Esophagus squamous epithelium (tissue), 5 donors: ENCODE results near the gene DGCR6L. TPM values are rescaled to one million over a fixed set of nuclear protein-coding genes. Genes with fewer than 3 reads are reported as not detected.
"Not testable (repeated sequence)": the region's sequence is repeated elsewhere in the genome, so short reads cannot be mapped to it uniquely, and the experiment has no call there.

Source experiments
- DNase-seq: peaks from one replicate; lab custom pipeline; 2025; lab: John Stamatoyannopoulos, UW
- H3K27ac ChIP-seq, 4 donors: fragments of 200-600 bp; sonication (generic); one replicate each; pipeline ENCODE4 v1.5.1; 2016 to 2019; ENCODE audit warnings: mild to moderate bottlenecking in 1 of 4
- H3K27me3 ChIP-seq, 4 donors: fragments of 200-600 bp; sonication (generic); 1 replicate in 3 of 4; 2 replicates in 1 of 4; pipeline versions ENCODE4 v1.5.1 to v1.6.0; 2017 to 2021; ENCODE audit warnings: antibody characterized with exemption in 1 of 4
- H3K36me3 ChIP-seq, 3 donors: fragments of 200-600 bp; sonication (generic); one replicate each; pipeline ENCODE4 v1.5.1; 2016 to 2019
- H3K4me1 ChIP-seq, 3 donors: fragments of 200-600 bp; sonication (generic); one replicate each; pipeline ENCODE4 v1.5.1; 2017 to 2019
- H3K4me3 ChIP-seq, 4 donors: fragments of 200-600 bp; sonication (generic); 1 replicate in 3 of 4; 2 replicates in 1 of 4; pipeline ENCODE4 v1.5.1; 2016 to 2019; ENCODE audit warnings: mild to moderate bottlenecking in 2 of 4, moderate library complexity in 1 of 4
- H3K9me3 ChIP-seq, 3 donors: fragments of 200-600 bp; sonication (generic); one replicate each; pipeline ENCODE4 v1.5.1; 2016 to 2019
- POLR2A ChIP-seq, 4 donors: fragments of 450-650 bp; IDR thresholded peaks; one replicate each; pipeline ENCODE4 v1.6.1; 2017; ENCODE audit warnings: antibody characterized with exemption in 4 of 4, mild to moderate bottlenecking in 4 of 4, moderate library complexity in 3 of 4
- WGBS, 2 donors: methylation state at CpG; one replicate each; pipeline ENCODE4 v1.1.5; 2018; 5-methylcytosine and 5-hydroxymethylcytosine counted together
- intact Hi-C: fragments of 100-400 bp; cut with DNase I; formaldehyde crosslinking; loops from one replicate; pipeline ENCODE4 v1.15.0; 2022
- total RNA-seq, 4 donors: library from RNA; depleted of rRNA; stranded (reverse); fragments of >200 nt; gene quantifications; one replicate each; pipeline ENCODE4 v1.1.0, GENCODE V29; 2016
- TF ChIP-seq, protein P1 (sequence below), 6 experiments: fragments of 450-650 bp in 4 of 6; fragments of 200-600 bp in 2 of 6; sonication (generic) in 2 of 6; IDR thresholded peaks; one replicate each; pipeline ENCODE4 v1.5.1; 2016 to 2019; ENCODE audit warnings: antibody characterized with exemption in 6 of 6, mild to moderate bottlenecking in 4 of 6, moderate library complexity in 4 of 6
- donor health status: DM: yes; HTN: yes; CAD: no.

The DGCR6L gene
- total RNA-seq, 4 donors from 2014 or later = 35.7 to 56.2 (median 49.2) TPM

DNA sequence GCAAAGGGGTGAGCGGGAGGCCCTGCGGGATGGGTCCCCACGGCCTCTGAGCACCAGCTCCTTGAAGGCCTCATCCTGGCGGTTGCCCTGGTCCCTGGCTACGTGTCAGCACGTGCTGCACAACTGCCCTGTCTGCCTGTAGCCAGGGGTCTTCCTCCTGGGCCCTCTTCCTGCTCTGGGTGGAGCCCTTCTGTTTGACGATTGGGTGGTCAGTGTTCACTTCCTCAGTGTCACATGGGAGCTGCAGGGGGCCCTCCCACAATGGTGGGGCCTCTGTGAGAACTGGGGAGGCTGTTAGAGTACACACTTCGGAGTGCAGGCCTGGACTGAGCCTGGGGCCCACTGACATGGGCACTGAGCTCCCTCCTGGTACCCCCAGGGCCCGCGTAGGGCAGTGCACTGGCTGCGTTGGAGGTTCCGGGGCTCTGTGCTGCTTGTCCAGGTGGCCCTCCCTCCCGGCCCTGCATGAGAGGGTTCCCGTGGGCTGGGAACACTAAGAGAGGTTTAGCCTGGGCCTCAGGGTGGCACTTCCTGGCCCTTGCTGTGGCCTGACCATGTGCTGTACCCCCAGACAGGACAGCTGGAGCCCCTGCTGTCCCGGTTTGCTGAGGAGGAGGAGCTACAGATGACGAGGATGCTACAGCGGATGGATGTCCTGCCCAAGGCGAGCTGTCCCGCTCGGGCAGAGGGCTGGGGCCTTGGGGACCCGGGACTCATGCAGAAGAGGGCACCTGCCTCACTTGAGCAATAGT lies 13.8 kb downstream of the DGCR6L start:
- no peak for TF ChIP-seq POLR2A (IDR thresholded peaks at IDR 0.05)
- TF ChIP-seq, protein P1, sequence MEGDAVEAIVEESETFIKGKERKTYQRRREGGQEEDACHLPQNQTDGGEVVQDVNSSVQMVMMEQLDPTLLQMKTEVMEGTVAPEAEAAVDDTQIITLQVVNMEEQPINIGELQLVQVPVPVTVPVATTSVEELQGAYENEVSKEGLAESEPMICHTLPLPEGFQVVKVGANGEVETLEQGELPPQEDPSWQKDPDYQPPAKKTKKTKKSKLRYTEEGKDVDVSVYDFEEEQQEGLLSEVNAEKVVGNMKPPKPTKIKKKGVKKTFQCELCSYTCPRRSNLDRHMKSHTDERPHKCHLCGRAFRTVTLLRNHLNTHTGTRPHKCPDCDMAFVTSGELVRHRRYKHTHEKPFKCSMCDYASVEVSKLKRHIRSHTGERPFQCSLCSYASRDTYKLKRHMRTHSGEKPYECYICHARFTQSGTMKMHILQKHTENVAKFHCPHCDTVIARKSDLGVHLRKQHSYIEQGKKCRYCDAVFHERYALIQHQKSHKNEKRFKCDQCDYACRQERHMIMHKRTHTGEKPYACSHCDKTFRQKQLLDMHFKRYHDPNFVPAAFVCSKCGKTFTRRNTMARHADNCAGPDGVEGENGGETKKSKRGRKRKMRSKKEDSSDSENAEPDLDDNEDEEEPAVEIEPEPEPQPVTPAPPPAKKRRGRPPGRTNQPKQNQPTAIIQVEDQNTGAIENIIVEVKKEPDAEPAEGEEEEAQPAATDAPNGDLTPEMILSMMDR (IDR thresholded peaks at IDR 0.05) = no peak
- Histone ChIP-seq H3K4me3 (no peak overlapping the region), H3K27me3 (peaks cover 0 to 50% (median 0%) of the 10 kb centered on the region in 4 donors), H3K27ac (no peak overlapping the region), H3K9me3 (no peaks in the 10 kb centered on the region), H3K4me1 (peaks cover 0 to 15% (median 0%) of the 10 kb centered on the region in 3 donors), H3K36me3 (no peaks in the 10 kb centered on the region)
- intact Hi-C loops = no loop called here
- WGBS, 2 donors = 63 to 69% methylated on average over 7 to 11 of the region's 21 CpGs
- no peak for DNase-seq

DNA sequence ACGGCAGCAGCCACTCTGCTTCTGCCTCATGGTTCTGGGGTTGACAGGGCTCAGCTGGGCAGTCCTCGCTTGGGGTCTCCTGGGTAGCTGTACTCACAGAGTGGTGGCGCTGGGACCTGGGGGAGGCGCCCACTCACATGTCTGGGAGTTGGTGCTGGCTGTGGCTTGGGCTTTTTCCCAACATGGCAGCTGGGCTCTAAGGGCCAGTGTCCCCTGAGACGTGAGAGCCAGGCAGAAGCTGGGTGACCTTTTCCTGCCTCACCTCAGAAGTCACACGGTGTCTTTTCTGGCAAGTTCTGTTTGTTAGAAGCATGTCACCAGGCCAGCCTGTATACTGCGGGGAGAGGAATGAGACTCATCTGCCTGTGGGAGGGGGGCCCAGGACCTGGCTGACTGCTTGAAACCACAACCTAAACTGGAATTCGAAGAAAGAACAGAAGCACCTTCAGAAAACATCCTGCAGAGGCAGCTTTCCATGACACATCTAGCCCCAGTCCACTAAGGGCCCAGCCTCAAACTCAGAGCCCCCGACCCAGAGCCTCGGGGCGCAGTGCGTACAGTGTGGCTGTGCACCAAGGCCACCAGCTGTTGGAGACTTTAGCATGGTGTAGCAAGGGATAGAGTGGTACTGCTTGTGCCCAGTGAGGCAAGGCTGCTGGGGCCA lies 14.5 kb downstream of the DGCR6L start:
- H3K4me3 ChIP-seq, H3K27ac ChIP-seq, H3K36me3 ChIP-seq, DNase-seq, intact Hi-C loops, H3K9me3 ChIP-seq: not testable (repeated sequence)
- H3K4me1 ChIP-seq = peaks cover 0 to 15% (median 0%) of the 10 kb centered on the region in 3 donors
- WGBS, 2 donors = no CpG with 5 or more reads among the region's 12 CpGs
- H3K27me3 ChIP-seq = peaks cover 0 to 55% (median 0%) of the 10 kb centered on the region in 4 donors

DNA sequence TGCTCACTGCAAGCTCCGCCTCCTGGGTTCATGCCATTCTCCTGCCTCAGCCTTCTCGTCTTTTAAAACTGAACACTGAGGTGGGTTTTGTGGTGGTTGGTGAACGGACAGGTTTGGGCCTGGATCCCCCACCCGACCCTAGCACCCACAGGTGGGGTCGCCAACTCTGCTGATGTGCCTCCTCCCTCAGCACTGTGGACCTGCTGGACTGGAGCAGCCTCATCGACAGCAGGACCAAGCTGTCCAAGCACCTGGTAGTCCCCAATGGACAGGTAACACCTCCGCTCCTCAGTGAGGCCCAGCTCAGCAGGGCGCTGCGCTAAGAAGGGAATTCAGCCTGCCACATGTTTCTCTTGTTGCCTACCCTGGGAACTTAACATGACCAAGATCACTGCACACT lies 15.2 kb downstream of the DGCR6L start:
- whole genome bisulfite sequencing, 2 donors = 67 to 75% methylated on average over 2 to 8 of the region's 9 CpGs
- intact Hi-C loops = no loop called here
- DNase-seq = no peak
- Histone ChIP-seq H3K9me3 (no peaks in the 10 kb centered on the region), H3K27me3 (peaks cover 0 to 55% (median 0%) of the 10 kb centered on the region in 4 donors), H3K4me3 (no peak overlapping the region), H3K4me1 (peaks cover 4 to 22% (median 5%) of the 10 kb centered on the region in 3 donors), H3K27ac (no peak overlapping the region), H3K36me3 (no peaks in the 10 kb centered on the region)
- TF ChIP-seq, protein P1 (IDR thresholded peaks at IDR 0.05) = no peak
- no peak for TF ChIP-seq POLR2A (IDR thresholded peaks at IDR 0.05)

DNA sequence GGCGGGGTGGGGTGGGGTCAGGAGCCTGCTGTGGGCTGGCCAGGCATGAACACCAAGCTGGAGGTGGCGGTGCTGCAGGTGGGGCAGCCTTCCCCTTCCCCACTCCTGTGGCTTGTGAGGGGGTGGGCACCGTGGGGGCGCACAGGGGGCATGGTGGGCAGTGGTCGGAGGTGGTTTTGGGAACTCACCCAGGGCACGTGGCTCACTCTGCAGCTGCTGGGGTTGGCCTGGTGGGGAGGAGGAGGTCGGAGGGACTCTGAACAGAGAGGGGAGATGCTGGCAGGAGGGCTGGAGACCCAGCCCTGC lies 16.7 kb downstream of the DGCR6L start:
- H3K4me1 ChIP-seq = peaks cover 4 to 23% (median 13%) of the 10 kb centered on the region in 3 donors
- H3K4me3 ChIP-seq, H3K36me3 ChIP-seq, H3K9me3 ChIP-seq, DNase-seq, H3K27ac ChIP-seq, intact Hi-C loops: not testable (repeated sequence)
- H3K27me3 ChIP-seq = peaks cover 0 to 55% (median 0%) of the 10 kb centered on the region in 4 donors
- 40 to 65% methylated on average over 1 to 2 of the region's 7 CpGs for WGBS, 2 donors

DNA sequence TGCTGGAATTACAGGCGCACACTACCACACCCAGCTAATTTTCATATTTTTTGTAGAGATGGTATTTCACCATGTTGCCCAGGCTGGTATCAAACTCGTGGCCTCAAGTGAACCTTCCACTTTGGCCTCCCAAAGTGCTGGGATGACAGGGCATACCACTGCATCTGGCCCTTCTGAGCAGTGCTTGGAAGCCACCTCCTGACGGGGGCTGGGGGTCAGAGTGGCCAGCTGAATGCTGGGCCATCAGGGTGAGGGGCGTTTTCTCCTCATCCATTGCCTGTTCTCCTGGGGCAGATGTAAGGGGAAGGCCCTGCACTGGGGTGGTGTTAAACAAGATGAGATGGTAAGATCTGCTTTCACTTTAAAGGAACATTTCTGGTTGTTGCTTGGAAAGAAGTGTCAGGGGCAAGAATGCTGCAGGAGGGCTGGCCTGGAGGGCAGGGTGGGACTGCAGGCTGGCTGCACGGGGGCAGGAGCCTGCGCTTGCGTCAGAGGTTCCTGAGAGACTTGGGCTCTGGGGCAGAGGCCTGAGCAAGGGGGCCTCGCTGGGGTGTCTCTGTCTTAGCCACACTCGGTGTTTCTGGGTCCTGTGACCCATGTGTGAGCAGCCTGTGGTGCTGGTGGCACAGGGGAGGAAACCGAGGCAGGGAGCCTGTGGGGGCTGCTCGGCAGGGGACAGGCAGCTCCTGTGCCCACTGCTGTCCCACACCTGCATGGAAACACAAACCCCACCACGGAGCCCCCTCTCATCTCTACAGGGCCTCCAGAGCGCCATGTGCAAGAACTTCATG lies 17.2 kb downstream of the DGCR6L start:
- Histone ChIP-seq H3K4me1 (peaks cover 4 to 21% (median 13%) of the 10 kb centered on the region in 3 donors), H3K36me3 (no peaks in the 10 kb centered on the region), H3K27ac (no peak overlapping the region), H3K9me3 (no peaks in the 10 kb centered on the region), H3K27me3 (peaks cover 0 to 55% (median 0%) of the 10 kb centered on the region in 4 donors), H3K4me3 (no peak overlapping the region)
- no peak for TF ChIP-seq POLR2A (IDR thresholded peaks at IDR 0.05)
- TF ChIP-seq, protein P1 (IDR thresholded peaks at IDR 0.05) = no peak
- WGBS, 2 donors = 58 to 75% methylated on average over 5 to 6 of the region's 13 CpGs
- no peak for DNase-seq
- intact Hi-C loops = no loop called here
